DND-41 (cell line): ENCODE measurements around the gene B3GALT6.

Experiments used
- ATAC-seq: fragments of 200-7000 bp; cut with Tn5 transposase; 3 replicates; pipeline ENCODE4 v1.9.1; 2021; ENCODE audit warnings: low read depth; ENCODE audit not compliant: insufficient read depth
- DNase-seq: peaks from one replicate; pipeline ENCODE4 v3.0.0-alpha.2; 2020
- H2AFZ ChIP-seq: 2 replicates; pipeline ENCODE4 v1.6.0; 2012; ENCODE audit warnings: low read depth, low read length
- H3K27ac ChIP-seq: 2 replicates; pipeline ENCODE4 v1.5.1; 2012; ENCODE audit warnings: low read length, inconsistent platforms
- H3K27me3 ChIP-seq: fragments of 200-600 bp; sonication (generic); 2 replicates; pipeline ENCODE4 v1.6.0; 2012; ENCODE audit warnings: low read length, mild to moderate bottlenecking, inconsistent platforms; ENCODE audit not compliant: insufficient read depth, poor library complexity
- H3K36me3 ChIP-seq: 2 replicates; pipeline ENCODE4 v1.5.1; 2012; ENCODE audit warnings: low read length, inconsistent platforms; ENCODE audit not compliant: insufficient read depth
- H3K4me1 ChIP-seq: 2 replicates; pipeline ENCODE4 v1.5.1; 2012; ENCODE audit warnings: mild to moderate bottlenecking, low read length; ENCODE audit not compliant: insufficient read depth
- H3K4me2 ChIP-seq: 2 replicates; pipeline ENCODE4 v1.6.0; 2012; ENCODE audit warnings: mild to moderate bottlenecking, moderate library complexity, low read length, inconsistent platforms; ENCODE audit not compliant: insufficient read depth
- H3K4me3 ChIP-seq, 2 experiments: fragments of 200-600 bp in 1 of 2; shearing (Covaris generic) in 1 of 2; 2 replicates each; pipeline ENCODE4 v1.5.1; 2012 to 2016; ENCODE audit warnings: inconsistent platforms in 2 of 2, low read length in 2 of 2, mild to moderate bottlenecking in 2 of 2, low read depth in 1 of 2, moderate library complexity in 1 of 2
- H3K79me2 ChIP-seq: 2 replicates; pipeline ENCODE4 v1.6.0; 2012; ENCODE audit warnings: low read length, inconsistent platforms; ENCODE audit not compliant: insufficient read depth
- H3K9ac ChIP-seq: 2 replicates; pipeline ENCODE4 v1.6.0; 2012; ENCODE audit warnings: low read depth, mild to moderate bottlenecking, inconsistent platforms, low read length, moderate library complexity
- H3K9me3 ChIP-seq: 2 replicates; pipeline ENCODE4 v1.5.1; 2012; ENCODE audit warnings: low read length, moderate library complexity, mild to moderate bottlenecking, inconsistent platforms; ENCODE audit not compliant: insufficient read depth, severe bottlenecking
- H4K20me1 ChIP-seq: 2 replicates; pipeline ENCODE4 v1.6.0; 2012; ENCODE audit warnings: low read length; ENCODE audit not compliant: insufficient read depth
- EZH2 ChIP-seq: IDR thresholded peaks from 3 replicates; pipeline ENCODE4 v1.6.1; 2012; ENCODE audit warnings: borderline replicate concordance, low read depth, mild to moderate bottlenecking, moderate library complexity, low read length, inconsistent platforms; ENCODE audit not compliant: severe bottlenecking
- TF ChIP-seq, protein P1 (sequence below): IDR thresholded peaks from 2 replicates; pipeline ENCODE4 v1.5.1; 2012; ENCODE audit warnings: borderline replicate concordance, low read length, moderate library complexity, mild to moderate bottlenecking; ENCODE audit not compliant: poor library complexity, severe bottlenecking; ENCODE audit errors: extremely low read depth

The B3GALT6 gene

DNA sequence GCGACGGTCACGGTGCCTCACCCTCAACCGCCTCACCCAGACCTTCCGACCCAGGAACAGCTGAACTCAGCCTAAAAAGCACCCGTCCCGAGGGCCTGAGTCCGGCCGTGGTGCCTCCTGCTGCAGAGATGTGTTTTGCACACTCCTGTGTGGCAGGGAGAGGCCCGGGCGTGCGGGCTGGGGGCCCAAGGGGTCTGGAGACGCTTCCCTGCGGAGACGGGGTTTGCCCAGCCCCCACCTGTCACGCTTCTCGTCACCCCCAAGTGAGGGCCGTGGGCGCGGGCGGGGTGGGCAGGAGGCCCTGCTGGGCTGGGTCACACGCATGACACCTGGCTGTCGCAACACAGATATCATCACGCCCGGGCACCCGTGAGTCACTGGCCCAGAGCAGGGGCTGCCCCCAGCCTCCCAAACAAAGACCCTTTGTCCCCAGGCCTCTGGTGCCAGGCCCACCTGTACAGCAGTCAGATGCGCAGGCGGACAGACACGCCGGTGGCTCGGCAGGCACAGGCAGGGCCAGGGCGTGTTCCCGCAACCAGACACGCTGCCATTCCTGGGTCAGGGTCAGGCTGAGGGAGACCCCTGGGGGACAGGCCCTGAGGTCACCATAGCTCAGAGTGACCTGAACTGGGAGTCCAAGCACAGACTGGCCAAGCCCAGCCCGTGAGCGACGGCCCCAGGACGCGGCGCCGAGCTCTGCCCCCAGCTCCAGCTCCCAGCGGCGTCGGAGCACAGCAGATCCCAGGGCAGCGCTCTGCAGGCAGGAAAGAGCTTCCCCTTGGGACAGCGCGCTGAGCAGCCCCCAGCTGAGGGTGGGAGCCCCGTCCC, 6.1 kb downstream of the B3GALT6 start:
- no peaks in the 10 kb centered on the region for H3K9me3 ChIP-seq
- H3K4me3 ChIP-seq, result no peak overlapping the region
- TF ChIP-seq, protein P1, sequence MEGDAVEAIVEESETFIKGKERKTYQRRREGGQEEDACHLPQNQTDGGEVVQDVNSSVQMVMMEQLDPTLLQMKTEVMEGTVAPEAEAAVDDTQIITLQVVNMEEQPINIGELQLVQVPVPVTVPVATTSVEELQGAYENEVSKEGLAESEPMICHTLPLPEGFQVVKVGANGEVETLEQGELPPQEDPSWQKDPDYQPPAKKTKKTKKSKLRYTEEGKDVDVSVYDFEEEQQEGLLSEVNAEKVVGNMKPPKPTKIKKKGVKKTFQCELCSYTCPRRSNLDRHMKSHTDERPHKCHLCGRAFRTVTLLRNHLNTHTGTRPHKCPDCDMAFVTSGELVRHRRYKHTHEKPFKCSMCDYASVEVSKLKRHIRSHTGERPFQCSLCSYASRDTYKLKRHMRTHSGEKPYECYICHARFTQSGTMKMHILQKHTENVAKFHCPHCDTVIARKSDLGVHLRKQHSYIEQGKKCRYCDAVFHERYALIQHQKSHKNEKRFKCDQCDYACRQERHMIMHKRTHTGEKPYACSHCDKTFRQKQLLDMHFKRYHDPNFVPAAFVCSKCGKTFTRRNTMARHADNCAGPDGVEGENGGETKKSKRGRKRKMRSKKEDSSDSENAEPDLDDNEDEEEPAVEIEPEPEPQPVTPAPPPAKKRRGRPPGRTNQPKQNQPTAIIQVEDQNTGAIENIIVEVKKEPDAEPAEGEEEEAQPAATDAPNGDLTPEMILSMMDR, result no peak
- no peak for TF ChIP-seq EZH2
- H3K4me2 ChIP-seq, result no peak overlapping the region
- no peak overlapping the region for H3K9ac ChIP-seq
- H3K36me3 ChIP-seq, result peaks cover 23% of the 10 kb centered on the region
- H3K79me2 ChIP-seq, result peaks cover 20% of the 10 kb centered on the region
- ATAC-seq (0 out of 3 replicates have a peak, but pooled peaks have one; percentile 4), DNase-seq (no peak)
- H3K27ac ChIP-seq, result no peak overlapping the region
- H2AFZ ChIP-seq, result no peak overlapping the region
- H4K20me1 ChIP-seq, result peaks cover 43% of the 10 kb centered on the region
- no peaks in the 10 kb centered on the region for H3K27me3 ChIP-seq
- peaks cover 16% of the 10 kb centered on the region for H3K4me1 ChIP-seq

DNA sequence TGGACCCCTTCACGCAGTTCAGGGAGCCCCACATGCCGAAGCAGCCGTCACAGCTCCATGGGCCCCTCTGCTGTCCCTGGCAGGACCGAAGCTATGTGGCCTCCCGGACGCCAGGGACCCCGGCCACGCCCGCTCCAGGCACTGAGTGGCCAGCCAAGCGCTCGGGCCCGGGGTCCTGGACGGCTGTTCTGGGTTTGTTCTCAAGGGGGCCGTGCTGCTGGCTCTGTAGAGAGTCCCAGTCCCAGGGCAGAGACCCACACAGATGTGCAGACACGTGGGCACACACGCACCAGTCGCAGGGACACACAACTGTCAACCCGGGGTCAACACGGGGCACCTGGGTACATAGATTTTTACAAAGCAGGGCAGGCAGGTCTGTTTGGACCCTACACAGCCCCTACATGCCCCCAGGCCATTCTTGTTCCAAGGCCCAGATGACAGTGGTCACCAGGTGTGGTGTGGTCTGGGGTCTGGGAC, 6.7 kb downstream of the B3GALT6 start:
- Histone ChIP-seq H3K79me2 (peaks cover 13% of the 10 kb centered on the region), H3K4me3 (no peak overlapping the region), H3K4me2 (no peak overlapping the region), H3K27ac (no peak overlapping the region), H2AFZ (no peak overlapping the region), H3K4me1 (peaks cover 9% of the 10 kb centered on the region), H3K9ac (no peak overlapping the region), H3K9me3 (no peaks in the 10 kb centered on the region), H3K27me3 (no peaks in the 10 kb centered on the region), H4K20me1 (peaks cover 36% of the 10 kb centered on the region), H3K36me3 (peaks cover 16% of the 10 kb centered on the region)
- no peak for TF ChIP-seq EZH2
- TF ChIP-seq, protein P1, result no peak
- ATAC-seq, result no peak
- DNase-seq, result no peak

DNA sequence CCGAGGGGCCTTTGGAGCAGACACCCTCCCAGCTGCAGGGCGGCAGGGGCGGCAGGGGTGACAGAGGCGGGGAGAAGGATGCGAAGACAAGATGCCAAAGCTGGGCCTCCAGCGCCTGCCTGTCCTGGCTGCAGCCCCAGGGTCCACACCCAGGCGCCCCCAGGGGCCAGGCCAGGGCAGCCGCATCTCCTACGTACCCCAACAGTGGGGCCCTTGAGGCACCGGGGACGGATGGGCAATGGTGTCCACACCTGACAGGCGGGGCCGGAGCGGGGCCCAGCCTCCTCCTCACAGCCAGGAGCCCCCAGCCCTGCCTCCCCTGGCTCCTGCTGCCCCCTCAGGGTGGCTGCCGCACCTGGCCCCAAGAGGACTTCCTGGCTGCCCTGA, 7.2 kb downstream of the B3GALT6 start:
- Histone ChIP-seq H3K79me2 (peaks cover 8% of the 10 kb centered on the region), H3K27ac (no peak overlapping the region), H3K9me3 (no peaks in the 10 kb centered on the region), H3K4me1 (peaks cover 4% of the 10 kb centered on the region; the same call in 1 of the 2 replicates), H3K4me3 (no peak overlapping the region), H3K9ac (no peak overlapping the region), H3K36me3 (peaks cover 11% of the 10 kb centered on the region), H3K4me2 (no peak overlapping the region), H4K20me1 (peaks cover 32% of the 10 kb centered on the region), H3K27me3 (no peaks in the 10 kb centered on the region), H2AFZ (no peak overlapping the region)
- no peak for TF ChIP-seq EZH2
- TF ChIP-seq, protein P1, result no peak
- no peak for ATAC-seq
- DNase-seq, result no peak
